K562 (cell line): ENCODE data around the gene CCNT1. TPM values are rescaled to one million over a fixed set of nuclear protein-coding genes. Genes with fewer than 3 reads are reported as not detected.

Source experiments
- STAT5B ChIP-seq: fragments of 250-450 bp; sonication (Bioruptor Pico); IDR thresholded peaks from 2 replicates; pipeline ENCODE4 v1.8.0; 2021; ENCODE audit warnings: mild to moderate bottlenecking, inconsistent platforms
- ZKSCAN1 ChIP-seq: fragments of 150-350 bp; IDR thresholded peaks from 2 replicates; pipeline ENCODE4 v1.6.1; 2016; ENCODE audit warnings: low read depth, low read length
- polyA plus RNA-seq, 8 experiments: library from polyadenylated mRNA; depleted of rRNA in 4 of 8; stranded (reverse) in 5 of 8; unstranded in 3 of 8; fragments of >200 nt; fragmentation: Nextera tagmentation in 2 of 8; fragmentation: Illumina TruSeq in 1 of 8; extraction: Ambion mirVana in 2 of 8; extraction: Trizol in 1 of 8; gene quantifications; 2 replicates each; pipeline versions ENCODE4 v1.2.1 to v1.2.3, GENCODE V29; 2011 to 2014; ENCODE audit warnings: inconsistent platforms in 1 of 8, missing spikeins in 1 of 8
- total RNA-seq, 7 experiments: library from RNA; depleted of rRNA in 6 of 7; stranded (reverse); fragments of >200 nt in 6 of 7; fragmentation: Illumina TruSeq in 2 of 7; extraction: Trizol in 2 of 7; gene quantifications; 2 replicates each; pipeline versions ENCODE4 v1.2.1 to v1.2.3, GENCODE V29; 2011 to 2021; ENCODE audit warnings: low replicate concordance in 1 of 7
- TF ChIP-seq, protein P1 (sequence below): fragments of 200-600 bp; sonication (generic); IDR thresholded peaks from one replicate; pipeline ENCODE4 v1.6.1; 2012; ENCODE audit warnings: mild to moderate bottlenecking, low read depth, low read length, inconsistent platforms

The CCNT1 gene
- total and polyA plus RNA-seq, 9 of the 15 experiments (the other 6 are each of a cell fraction or from before 2014, with no cell fraction given), result 9.7 to 52.4 (median 33.4) TPM

DNA sequence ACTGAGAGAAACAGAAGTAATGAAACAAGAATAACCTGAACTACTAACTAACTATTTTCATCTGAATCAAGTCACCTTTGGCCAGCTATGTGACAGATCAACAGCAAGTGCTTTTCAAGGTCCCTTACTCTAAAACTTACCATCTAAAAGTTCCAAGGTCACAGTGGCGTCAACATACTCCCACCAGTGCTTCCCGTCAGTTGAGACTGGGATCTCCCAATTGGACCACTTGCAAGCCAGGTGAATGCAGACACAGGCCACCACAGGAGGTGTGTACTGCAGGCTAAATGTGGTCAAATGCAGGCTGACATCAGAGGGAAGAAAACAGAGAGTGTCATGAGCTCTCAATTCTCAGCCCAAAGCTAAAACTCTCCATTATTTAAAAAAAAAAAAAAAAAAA lies 20.6 kb downstream of the CCNT1 start (continued):
- TF ChIP-seq, protein P1, sequence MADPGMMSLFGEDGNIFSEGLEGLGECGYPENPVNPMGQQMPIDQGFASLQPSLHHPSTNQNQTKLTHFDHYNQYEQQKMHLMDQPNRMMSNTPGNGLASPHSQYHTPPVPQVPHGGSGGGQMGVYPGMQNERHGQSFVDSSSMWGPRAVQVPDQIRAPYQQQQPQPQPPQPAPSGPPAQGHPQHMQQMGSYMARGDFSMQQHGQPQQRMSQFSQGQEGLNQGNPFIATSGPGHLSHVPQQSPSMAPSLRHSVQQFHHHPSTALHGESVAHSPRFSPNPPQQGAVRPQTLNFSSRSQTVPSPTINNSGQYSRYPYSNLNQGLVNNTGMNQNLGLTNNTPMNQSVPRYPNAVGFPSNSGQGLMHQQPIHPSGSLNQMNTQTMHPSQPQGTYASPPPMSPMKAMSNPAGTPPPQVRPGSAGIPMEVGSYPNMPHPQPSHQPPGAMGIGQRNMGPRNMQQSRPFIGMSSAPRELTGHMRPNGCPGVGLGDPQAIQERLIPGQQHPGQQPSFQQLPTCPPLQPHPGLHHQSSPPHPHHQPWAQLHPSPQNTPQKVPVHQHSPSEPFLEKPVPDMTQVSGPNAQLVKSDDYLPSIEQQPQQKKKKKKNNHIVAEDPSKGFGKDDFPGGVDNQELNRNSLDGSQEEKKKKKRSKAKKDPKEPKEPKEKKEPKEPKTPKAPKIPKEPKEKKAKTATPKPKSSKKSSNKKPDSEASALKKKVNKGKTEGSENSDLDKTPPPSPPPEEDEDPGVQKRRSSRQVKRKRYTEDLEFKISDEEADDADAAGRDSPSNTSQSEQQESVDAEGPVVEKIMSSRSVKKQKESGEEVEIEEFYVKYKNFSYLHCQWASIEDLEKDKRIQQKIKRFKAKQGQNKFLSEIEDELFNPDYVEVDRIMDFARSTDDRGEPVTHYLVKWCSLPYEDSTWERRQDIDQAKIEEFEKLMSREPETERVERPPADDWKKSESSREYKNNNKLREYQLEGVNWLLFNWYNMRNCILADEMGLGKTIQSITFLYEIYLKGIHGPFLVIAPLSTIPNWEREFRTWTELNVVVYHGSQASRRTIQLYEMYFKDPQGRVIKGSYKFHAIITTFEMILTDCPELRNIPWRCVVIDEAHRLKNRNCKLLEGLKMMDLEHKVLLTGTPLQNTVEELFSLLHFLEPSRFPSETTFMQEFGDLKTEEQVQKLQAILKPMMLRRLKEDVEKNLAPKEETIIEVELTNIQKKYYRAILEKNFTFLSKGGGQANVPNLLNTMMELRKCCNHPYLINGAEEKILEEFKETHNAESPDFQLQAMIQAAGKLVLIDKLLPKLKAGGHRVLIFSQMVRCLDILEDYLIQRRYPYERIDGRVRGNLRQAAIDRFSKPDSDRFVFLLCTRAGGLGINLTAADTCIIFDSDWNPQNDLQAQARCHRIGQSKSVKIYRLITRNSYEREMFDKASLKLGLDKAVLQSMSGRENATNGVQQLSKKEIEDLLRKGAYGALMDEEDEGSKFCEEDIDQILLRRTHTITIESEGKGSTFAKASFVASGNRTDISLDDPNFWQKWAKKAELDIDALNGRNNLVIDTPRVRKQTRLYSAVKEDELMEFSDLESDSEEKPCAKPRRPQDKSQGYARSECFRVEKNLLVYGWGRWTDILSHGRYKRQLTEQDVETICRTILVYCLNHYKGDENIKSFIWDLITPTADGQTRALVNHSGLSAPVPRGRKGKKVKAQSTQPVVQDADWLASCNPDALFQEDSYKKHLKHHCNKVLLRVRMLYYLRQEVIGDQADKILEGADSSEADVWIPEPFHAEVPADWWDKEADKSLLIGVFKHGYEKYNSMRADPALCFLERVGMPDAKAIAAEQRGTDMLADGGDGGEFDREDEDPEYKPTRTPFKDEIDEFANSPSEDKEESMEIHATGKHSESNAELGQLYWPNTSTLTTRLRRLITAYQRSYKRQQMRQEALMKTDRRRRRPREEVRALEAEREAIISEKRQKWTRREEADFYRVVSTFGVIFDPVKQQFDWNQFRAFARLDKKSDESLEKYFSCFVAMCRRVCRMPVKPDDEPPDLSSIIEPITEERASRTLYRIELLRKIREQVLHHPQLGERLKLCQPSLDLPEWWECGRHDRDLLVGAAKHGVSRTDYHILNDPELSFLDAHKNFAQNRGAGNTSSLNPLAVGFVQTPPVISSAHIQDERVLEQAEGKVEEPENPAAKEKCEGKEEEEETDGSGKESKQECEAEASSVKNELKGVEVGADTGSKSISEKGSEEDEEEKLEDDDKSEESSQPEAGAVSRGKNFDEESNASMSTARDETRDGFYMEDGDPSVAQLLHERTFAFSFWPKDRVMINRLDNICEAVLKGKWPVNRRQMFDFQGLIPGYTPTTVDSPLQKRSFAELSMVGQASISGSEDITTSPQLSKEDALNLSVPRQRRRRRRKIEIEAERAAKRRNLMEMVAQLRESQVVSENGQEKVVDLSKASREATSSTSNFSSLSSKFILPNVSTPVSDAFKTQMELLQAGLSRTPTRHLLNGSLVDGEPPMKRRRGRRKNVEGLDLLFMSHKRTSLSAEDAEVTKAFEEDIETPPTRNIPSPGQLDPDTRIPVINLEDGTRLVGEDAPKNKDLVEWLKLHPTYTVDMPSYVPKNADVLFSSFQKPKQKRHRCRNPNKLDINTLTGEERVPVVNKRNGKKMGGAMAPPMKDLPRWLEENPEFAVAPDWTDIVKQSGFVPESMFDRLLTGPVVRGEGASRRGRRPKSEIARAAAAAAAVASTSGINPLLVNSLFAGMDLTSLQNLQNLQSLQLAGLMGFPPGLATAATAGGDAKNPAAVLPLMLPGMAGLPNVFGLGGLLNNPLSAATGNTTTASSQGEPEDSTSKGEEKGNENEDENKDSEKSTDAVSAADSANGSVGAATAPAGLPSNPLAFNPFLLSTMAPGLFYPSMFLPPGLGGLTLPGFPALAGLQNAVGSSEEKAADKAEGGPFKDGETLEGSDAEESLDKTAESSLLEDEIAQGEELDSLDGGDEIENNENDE, result no peak
- TF ChIP-seq STAT5B (CRISPR knock-in tag) (no peak), ZKSCAN1 (no peak)
